Activated T-cell treated with anti-CD3 and anti-CD28 coated beads for 24 hours (primary cell): Measurements from ENCODE around the gene SEPTIN7.

Experiments
- DNase-seq: peaks from one replicate; pipeline ENCODE4 v3.0.0-alpha.2; 2020; ENCODE audit warnings: low read depth

Gene SEPTIN7

GRCh38 chr7:35792472-35792871 lies 8.4 kb upstream of the SEPTIN7 start:
- DNase-seq: no peak

- DNase-seq: no peak
These were observed 7.9 kb upstream of the SEPTIN7 start for GRCh38 chr7:35792873-35793489.

- DNase-seq: no peak
These were observed 3.5 kb upstream of the SEPTIN7 start for GRCh38 chr7:35797311-35797710.

DNA sequence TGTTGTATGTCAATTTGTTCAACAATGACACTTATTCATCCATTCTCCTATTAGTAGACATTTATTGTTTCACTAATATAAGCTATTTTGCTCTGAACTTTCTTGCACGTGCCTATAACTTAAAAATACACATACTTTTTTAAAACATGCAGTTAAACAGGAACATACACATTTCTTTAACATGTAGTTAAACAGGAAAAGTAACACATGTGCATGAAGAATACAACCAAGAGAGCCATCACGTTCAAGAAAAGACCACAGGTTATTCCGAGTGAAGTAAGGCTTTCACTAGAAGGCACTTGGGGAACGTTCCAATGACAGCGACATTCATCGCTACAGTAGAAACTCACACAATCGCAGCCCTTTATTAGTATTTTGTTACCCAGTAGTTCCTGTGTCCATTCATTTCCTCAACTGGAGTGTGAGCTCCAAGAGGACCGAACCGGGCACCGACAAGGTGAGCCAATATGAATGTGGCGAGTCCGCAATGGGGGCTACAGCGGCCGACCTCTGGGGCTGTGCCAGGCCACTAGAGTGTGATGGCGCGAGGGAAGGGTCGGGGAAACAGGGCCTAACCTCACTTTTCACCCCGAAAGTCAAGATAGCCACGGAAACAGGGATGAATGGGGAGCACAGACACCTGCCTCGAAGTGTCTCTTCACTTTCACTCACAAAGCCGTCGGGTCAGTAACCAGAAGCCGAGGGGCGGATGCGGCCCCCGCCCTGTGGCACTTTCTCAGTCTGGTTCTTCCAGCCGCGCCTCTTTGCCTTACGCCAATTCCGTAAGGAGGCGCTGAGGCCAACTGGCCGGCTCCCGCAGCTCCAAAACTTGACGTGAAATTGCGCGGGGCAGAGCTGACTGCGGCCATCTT lies 775 bp upstream of the SEPTIN7 start:
- DNase-seq: peak; percentile 78

- DNase-seq: peak; percentile 60
These were observed 690 bp downstream of the SEPTIN7 start for GRCh38 chr7:35801392-35802101.

DNA sequence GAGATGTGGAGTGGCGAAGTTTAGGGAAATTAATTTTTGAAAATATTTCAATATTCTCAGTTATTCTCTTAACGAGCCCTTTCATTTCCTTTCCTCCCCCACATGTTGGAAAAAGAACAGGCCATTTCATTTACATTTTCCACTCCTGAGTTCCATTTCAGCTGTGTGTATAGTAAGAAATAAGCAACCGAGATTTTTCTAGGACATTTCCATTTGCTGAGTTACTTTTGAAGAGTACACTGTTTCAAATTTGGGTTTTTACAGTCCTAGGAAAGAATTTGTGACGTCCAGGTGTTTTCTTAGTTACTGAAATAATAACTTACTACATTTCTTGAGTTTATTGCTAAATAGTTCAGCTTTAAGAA lies 1.2 kb downstream of the SEPTIN7 start:
- DNase-seq: no peak

GRCh38 chr7:35802649-35803048 lies 1.8 kb downstream of the SEPTIN7 start:
- no peak for DNase-seq

DNA sequence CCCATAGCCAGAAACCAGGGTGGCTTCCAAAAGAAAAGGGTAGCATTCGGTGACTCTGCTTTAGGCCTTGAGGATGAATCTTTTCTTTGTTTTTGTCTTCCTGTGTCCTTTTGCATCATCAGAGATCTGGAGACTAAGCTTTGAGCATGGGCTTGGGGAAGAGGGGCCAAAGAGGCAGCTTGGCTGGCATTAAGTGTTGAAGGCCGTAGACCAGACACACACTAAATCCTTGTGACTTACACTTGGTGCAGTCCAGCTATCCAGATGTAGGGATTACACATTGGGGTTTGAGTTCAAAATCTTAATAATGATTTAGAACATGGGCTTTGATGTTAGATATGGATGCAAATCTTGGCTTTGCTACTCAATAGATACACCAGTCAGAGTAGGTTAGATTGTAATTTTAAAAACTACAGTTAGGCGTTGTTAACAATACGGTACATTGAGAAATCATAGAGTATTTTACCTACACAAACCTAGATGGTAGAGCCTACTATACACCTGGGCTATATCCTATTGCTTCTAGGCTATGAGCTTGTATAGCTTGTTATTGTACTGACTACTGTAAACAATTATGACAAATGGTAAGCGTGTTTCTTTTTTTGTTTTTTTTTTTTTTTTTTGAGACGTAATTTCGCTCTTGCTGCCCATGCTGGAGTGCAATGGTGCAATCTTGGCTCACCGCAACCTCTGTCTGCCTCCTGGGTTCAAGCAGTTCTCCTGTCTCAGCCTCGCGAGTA lies 3.5 kb downstream of the SEPTIN7 start:
- DNase-seq: no peak

GRCh38 chr7:35805876-35806275 lies 5.0 kb downstream of the SEPTIN7 start:
- DNase-seq: no peak

DNA sequence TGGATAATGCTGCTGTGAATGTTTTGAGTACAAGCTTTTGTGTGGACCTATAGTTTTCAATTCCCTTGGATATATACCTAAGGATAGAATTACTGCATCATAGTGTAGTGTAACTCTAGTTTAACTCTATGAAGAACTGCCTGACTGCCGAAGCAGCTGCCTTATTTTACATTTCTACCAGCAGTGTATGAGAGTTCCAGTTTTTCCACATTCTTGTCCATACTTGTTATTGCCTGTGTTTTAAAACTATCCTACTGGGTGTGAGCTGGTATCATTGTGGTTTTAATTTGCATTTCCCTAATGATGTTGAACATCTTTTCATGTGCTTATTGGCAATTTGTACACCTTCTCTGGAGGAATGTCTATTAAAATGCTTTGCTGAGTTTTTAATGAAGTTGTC lies 15.7 kb downstream of the SEPTIN7 start:
- no peak for DNase-seq

- DNase-seq: no peak
These were observed 16.3 kb downstream of the SEPTIN7 start for GRCh38 chr7:35817181-35817580.

GRCh38 chr7:35817930-35818329 lies 17.1 kb downstream of the SEPTIN7 start:
- DNase-seq: no peak

DNA sequence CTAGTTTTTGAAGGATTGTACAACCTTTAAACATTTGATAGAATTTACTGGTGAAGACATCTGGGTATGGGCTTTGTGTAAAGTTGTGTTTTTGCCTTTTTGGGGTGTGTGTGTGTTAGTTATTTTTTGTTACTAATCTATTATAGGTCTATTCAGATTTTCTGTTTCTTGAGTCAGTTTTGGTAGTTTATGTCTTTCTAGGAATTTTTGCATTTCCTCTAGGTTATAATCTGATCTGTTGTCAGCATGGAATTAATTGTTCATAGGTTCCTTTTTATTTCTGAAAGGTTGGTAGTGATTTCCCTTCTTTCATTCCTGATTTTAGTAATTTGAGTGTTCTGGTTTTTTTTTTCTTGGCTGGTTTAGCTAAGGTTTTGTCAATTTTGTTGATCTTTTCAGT lies 17.7 kb downstream of the SEPTIN7 start:
- DNase-seq: no peak

DNA sequence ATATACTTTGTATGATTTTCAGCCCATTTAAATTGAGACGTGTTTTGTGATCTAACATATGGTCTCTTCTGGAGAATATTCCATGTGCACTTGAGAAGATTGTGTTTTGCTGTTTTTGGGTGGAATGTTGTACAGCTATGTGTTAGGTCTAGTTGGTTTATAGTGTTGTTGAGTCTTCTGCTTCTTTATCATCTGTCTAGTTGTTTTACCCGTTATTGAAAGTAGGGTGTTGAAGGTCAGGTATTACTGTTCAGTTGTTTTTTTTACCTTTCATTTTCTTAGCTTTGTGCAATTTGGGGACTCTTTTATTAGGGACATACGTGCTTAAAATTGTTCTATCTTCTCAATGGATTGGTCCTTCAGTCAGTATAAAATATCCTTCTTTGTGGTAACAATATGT lies 18.5 kb downstream of the SEPTIN7 start:
- DNase-seq: no peak

GRCh38 chr7:35819954-35820703 lies 19.3 kb downstream of the SEPTIN7 start:
- no peak for DNase-seq

- no peak for DNase-seq
These were observed 20.0 kb downstream of the SEPTIN7 start for GRCh38 chr7:35820858-35821257.

DNA sequence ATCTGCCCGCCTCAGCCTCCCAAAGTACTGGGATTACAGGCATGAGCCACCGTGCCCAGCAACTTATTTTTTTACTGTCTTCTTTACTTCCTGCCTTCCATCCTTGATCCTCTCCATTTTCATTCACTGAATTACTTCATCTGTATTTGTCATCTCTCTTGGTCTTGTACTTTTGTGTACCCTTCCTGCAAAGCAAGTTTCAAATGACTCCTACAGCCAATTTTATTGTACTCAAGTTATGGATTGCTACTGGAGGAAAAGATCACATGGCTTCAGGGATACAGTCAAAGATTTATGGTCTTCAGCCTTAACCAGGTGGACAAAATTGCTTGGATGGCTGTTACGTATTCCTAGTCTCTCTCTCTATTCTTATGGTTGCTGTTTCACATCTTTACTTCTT lies 22.6 kb downstream of the SEPTIN7 start:
- no peak for DNase-seq

DNA sequence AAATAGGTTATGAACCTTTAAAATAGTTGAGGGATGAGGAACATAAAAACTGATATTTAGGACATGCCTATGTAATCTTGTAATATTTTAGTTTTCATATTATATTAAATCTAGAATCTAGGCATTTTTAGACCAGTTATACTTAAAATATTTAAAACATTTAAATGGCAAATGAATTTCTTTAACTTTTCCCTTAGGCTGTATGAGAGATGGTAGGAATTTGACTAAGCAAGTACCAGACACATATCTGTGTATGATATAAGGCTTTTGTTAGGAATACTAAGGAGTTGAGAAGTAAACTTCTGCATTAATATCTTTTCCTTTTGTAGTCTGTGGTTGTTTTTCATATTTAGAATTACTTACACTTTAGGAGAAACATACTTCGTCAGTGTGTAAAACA lies 25.1 kb downstream of the SEPTIN7 start:
- DNase-seq: no peak

DNA sequence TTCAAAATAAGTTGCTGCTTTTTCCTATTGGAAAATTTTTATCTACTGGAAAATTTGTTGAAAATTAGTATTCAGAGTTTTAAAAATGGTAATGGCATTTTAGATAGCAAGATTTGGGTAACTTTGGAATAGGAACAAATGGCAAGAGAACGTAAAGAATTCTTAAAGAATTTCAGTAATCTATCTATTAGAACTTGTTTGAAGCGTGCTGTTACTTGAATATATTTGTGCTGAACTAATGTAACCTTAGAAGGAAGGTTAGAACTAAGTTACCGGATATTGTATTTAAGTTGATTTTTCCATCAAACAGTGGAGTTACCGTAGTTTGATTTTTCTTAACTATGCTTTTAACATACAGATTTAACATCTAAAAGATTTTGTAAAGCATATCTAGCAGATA lies 25.9 kb downstream of the SEPTIN7 start:
- no peak for DNase-seq

DNA sequence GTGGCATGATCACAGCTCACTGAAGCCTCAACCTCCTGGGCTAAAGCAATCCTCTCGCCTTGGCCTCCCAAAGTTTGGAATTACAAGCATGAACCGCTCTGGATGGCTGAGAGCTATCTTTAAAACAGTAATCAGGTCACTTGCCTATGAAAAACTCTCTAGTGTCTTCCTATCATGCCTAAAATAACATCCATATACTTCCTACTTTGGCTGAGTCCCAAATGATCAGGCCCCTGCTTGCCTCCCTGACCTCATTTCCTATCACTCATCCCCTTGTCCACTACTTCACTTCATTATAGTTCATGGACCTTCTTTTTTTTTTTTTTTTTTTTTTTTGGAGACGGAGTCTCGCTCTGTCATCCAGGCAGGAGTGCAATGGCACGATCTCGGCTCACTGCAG lies 28.0 kb downstream of the SEPTIN7 start:
- no peak for DNase-seq

DNA sequence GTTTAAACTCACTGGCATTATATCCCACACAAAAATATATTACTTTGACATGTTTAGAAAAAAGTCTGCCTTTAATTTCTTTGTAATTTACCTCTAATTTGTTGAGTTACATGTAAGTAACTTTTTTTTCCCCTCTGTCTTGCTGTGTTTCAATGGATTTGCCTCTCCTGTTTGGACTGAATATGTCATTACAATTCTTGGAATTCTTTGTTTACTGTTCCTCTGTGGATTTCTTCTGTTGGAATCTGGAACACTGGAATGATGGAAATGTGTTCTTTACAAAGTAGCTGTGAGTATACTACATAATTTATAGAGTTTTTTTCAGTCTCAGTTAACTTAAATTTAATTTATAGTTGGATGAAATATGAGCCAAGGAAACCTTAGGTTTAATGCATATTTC lies 30.4 kb downstream of the SEPTIN7 start:
- DNase-seq: no peak
